8988T (cell line): Measurements from ENCODE around the gene ALOXE3.

Experiments used
- DNase-seq: peaks from one replicate; pipeline ENCODE4 v3.0.0; 2011

The ALOXE3 gene

GRCh38 chr17:8117980-8118768, at the start of gene ALOXE3:
Gene ALOXE3, minus strand, starts transcription at chr17:8118514. Its CDS starts 524 bp downstream, at chr17:8117990.
- DNase-seq: peak; percentile 73

- no peak for DNase-seq
Observed at GRCh38 chr17:8167526-8167925, 49.2 kb upstream of the ALOXE3 start.

- DNase-seq: no peak
Observed at GRCh38 chr17:8166731-8167130, 48.4 kb upstream of the ALOXE3 start.

- no peak for DNase-seq
Observed at GRCh38 chr17:8164815-8165131, 46.5 kb upstream of the ALOXE3 start.

- DNase-seq: no peak
Observed at GRCh38 chr17:8163978-8164814, 45.9 kb upstream of the ALOXE3 start.

GRCh38 chr17:8162997-8163977, 45.0 kb upstream of the ALOXE3 start:
- peak; percentile 54 for DNase-seq

GRCh38 chr17:8162233-8162996, 44.1 kb upstream of the ALOXE3 start, which contains the start of gene VAMP2:
Gene VAMP2, minus strand, starts transcription at chr17:8162948. Its CDS starts 69 bp downstream, at chr17:8162879.
- no peak for DNase-seq

GRCh38 chr17:8161289-8162232, 43.2 kb upstream of the ALOXE3 start:
- DNase-seq: no peak

GRCh38 chr17:8160741-8161221, 42.5 kb upstream of the ALOXE3 start:
- no peak for DNase-seq

GRCh38 chr17:8160224-8160577, 41.9 kb upstream of the ALOXE3 start:
- no peak for DNase-seq

GRCh38 chr17:8159459-8160223, 41.3 kb upstream of the ALOXE3 start:
- no peak for DNase-seq

GRCh38 chr17:8159032-8159400, 40.7 kb upstream of the ALOXE3 start:
- no peak for DNase-seq

- DNase-seq: peak; percentile 76
Observed at GRCh38 chr17:8158267-8159031, 40.1 kb upstream of the ALOXE3 start.

GRCh38 chr17:8156246-8156992, 38.1 kb upstream of the ALOXE3 start:
- peak; percentile 88 for DNase-seq

- DNase-seq: no peak
Observed at GRCh38 chr17:8155996-8156245, 37.6 kb upstream of the ALOXE3 start.

- no peak for DNase-seq
Observed at GRCh38 chr17:8155231-8155995, 37.1 kb upstream of the ALOXE3 start.

- no peak for DNase-seq
Observed at GRCh38 chr17:8154608-8155155, 36.4 kb upstream of the ALOXE3 start.
